GM12875 (cell line): Measurements from ENCODE around the gene CMTM7.

Source experiments
- H3K4me3 ChIP-seq: one replicate; pipeline ENCODE4 v1.5.1; 2011; ENCODE audit warnings: low read depth, low read length, control low read depth
- TF ChIP-seq, protein P1 (sequence below): IDR thresholded peaks from 2 replicates; pipeline ENCODE4 v1.5.1; 2011; ENCODE audit warnings: low read depth, mild to moderate bottlenecking, control low read depth, inconsistent platforms, low read length, moderate library complexity, borderline replicate concordance; ENCODE audit not compliant: insufficient read depth

Gene CMTM7

DNA sequence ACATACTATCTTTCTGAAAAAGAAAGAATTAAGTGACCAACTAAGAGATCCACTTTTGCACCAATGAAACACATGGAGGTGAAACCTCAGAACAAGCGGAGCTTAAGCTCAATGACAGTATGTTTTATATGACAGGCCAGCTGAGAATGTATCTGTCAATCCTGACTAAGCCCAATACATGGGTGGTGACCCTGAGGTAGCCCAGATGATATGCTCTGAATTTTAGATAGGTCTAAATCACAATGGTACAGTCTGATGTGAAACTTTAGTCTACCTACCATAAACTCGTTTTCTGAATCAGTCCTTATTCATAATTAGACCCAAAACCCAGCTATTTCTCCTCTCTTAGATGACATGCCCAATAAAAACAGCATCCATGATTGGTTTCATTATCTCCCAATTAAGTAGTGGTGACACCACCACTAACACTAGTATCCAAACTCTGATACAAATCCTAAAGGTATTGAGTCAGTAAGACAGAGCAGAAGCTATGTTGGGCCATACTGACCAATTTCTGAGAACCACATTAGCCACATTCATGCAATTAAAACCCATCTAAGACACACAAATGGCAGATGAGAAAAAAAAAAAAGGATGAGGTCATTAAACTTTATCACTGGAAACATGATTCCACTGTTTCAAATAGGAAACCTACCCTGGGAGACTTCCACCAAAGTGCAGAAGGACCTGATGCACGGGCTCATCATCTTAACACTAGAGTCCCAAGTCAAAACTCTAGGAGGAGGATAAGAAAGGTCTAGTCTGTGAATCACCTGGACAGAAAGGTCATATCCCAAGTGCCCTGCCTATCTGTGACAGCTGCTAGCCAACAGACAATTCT, 90.4 kb downstream of the CMTM7 start:
- TF ChIP-seq, protein P1, sequence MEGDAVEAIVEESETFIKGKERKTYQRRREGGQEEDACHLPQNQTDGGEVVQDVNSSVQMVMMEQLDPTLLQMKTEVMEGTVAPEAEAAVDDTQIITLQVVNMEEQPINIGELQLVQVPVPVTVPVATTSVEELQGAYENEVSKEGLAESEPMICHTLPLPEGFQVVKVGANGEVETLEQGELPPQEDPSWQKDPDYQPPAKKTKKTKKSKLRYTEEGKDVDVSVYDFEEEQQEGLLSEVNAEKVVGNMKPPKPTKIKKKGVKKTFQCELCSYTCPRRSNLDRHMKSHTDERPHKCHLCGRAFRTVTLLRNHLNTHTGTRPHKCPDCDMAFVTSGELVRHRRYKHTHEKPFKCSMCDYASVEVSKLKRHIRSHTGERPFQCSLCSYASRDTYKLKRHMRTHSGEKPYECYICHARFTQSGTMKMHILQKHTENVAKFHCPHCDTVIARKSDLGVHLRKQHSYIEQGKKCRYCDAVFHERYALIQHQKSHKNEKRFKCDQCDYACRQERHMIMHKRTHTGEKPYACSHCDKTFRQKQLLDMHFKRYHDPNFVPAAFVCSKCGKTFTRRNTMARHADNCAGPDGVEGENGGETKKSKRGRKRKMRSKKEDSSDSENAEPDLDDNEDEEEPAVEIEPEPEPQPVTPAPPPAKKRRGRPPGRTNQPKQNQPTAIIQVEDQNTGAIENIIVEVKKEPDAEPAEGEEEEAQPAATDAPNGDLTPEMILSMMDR: no peak

DNA sequence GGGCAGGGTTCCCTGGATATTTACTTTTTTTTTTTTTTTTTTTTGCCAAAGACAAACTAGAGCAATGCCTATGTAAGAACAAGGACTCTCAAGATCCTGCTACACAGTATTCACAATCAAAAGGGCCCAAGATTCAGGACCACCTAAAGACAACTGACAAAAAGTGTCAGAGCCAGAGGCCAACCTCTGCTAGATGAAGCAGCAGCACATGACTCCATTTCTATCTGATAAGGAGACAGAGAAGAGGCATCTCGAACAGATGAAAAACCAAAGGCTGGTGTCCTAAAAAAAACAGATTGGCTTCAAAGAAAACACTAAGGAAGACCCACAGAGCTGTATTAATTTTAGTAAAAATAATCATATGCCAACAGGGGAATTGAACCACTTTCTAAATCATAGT, 91.0 kb downstream of the CMTM7 start:
- TF ChIP-seq, protein P1: no peak
- no peak overlapping the region for H3K4me3 ChIP-seq

More for the DNA sequence above, 90.4 kb downstream of the CMTM7 start:
- no peak overlapping the region for H3K4me3 ChIP-seq

DNA sequence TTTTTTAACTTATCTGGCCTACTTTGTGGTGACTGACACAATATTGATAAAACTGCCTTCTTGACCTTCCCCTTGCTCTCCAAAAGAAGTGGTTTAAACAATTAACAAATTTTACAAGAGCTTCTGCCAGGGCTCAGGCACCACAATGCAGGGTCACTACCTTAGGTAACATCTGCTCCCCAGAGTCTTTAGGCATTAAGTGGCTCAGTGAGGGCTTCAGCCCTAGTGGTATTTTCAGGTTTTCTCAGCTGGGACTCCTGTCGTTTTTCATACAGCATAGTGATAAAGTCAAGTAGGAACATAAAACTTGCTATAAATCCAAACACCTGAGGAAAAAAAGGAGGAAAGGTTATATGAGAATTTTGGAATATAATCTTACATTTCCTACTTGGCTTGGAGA, 92.1 kb downstream of the CMTM7 start:
- TF ChIP-seq, protein P1: no peak
- no peak overlapping the region for H3K4me3 ChIP-seq

DNA sequence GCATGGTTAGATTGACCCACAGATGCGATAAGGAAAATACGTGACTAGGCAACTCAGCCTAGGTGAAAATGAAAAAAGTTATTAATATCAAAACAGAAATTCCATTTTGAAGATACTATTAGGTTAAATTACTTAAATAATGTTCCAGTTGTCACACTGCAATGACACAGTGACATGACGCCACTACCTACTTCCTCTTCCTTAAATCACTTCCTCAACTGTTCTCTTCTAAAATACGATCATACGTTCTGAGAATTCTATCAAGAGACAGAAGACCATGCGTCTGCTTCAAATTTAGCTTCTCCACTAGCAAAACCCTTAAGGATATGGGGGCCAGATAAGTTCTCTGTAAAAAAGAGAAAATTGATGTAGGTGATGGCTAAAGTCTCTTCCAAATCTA, 92.8 kb downstream of the CMTM7 start:
- TF ChIP-seq, protein P1: no peak
- H3K4me3 ChIP-seq: no peak overlapping the region

DNA sequence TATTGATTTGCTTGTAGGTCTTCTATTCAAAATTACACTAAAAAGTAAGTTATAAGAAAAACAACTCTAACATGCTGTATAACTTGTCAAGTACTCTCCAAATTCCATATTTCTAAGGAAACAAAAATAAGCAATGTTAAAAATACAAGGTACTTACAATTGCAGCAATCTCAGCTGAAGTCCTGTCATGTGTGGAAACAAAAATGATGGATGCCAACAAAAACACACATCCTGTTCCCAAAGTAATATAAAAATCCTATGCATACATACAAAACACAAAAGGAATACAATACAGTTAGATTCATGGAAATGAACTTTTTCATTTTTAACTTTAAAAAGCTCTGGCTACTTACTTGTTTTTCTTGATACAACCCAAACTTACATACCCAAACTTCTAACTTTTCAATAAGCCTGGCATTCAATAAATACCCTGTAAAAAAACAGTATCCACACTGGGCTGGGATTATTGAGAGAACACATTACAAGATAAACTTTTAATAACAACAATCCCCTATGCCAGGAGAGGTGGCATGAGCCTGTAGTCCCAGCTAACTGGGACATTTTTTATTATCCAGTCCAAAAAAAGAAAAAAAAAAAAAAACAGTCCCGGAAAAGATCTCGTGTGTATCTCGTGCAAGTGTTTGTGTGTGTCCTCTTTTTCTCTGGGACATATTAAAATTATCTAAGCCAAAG, 96.3 kb downstream of the CMTM7 start:
- TF ChIP-seq, protein P1: no peak
- H3K4me3 ChIP-seq: no peak overlapping the region

DNA sequence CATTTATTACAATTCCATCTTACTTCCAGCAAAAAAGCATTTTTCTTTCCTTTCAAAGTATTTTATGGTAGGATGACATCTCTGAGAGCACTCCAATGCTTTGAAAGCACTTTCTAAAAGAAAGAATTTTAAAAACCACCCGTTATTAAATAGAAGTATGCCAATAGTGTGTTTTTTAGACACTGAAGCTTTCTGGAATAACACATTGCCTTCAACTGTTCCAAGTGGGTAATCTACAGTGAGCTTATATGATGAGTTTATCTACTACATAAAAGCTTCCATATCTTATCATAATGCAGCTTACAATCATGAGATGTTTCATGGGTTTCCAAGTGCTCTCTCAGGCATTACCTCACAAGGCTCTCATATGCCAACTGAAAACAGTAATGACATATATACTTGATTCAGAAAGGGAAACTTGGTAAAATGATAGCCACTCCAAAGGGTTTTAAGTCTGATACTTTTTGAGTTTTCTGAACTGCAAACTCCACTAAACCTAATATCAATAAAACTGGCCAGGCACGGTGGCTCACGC, 96.9 kb downstream of the CMTM7 start:
- no peak overlapping the region for H3K4me3 ChIP-seq
- TF ChIP-seq, protein P1: no peak
